GM18517 (cell line): ENCODE data around the gene F8.
A peak's percentile ranks its signal among the peaks of the same experiment; 100 is the strongest.
"Not testable (repeated sequence)": the region's sequence is repeated elsewhere in the genome, so short reads cannot be mapped to it uniquely, and the experiment has no call there.

Experiments used
- ATAC-seq: cut with Tn5 transposase; IDR thresholded peaks from one replicate; pipeline ENCODE4 v1.9.1; 2021; ENCODE audit warnings: mild to moderate bottlenecking, moderate library complexity; ENCODE audit not compliant: unreplicated experiment

Gene F8

DNA sequence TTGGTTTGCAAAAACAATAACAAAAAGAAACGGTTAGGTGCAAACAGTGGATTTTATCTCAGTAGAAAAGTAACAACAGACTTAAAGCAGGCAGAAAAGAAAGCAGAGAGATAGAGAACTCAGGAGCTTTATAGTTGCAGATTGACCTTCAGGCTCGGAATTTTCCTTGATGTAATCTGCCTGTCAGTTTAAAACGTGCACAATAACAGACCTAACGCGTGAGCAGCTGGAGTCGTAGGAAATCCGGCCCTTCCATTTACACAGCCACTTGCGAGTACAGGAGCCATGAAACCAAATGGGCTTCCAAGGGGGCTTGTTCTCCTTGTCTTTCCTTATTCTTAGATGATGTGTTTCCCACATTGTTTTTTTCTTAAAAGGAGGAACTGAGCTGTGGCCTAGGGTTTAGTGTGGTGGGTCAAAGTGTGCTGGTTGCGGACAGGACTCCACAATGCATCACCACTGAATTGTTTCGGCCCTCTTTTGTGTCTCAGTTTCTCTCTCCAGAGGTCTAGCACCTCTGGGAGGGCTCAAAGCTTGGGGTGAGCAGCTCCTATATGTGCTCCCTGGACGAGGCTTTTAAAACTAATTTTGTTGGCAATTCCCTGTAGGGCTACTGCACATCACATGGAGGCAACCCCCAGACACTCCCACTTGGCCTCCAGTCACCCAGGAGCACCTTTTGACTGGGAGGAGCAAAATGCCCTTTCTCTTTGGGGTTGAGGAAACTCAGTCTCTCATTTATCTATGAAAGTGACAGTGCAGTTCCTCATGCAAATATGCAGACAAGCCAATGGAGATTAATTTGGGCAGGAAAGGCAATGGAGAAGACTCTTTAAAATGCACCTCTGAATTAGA, 203.4 kb downstream of the F8 start:
- ATAC-seq = no peak

DNA sequence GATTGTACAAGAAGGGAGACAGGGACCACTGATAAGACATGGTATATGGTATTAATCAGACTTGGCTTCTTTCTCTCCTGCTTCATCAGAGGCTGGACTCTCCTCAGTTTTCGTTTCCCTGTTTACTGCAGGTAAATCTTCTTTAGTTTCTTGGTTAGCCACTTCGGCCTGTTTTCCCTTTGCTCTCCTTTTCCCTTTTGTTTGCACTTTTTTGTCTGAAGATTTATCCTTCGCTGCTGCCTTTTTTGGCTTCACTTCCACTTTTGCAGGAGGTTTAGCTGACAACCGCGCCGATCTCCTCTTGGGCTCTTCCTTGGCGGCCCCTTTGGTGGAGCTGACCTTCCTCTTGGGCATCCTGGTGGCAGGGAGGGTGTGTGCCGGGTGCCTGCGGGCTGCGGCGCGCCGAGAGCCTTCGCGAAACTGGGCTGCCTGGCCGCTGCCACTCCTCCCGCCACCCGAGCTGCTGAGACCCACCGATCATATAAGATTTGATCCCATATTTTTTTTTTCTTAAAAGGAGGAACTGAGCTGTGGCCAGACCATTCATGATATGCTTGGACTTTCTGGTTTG, 205.4 kb downstream of the F8 start:
- ATAC-seq = not testable (repeated sequence)

DNA sequence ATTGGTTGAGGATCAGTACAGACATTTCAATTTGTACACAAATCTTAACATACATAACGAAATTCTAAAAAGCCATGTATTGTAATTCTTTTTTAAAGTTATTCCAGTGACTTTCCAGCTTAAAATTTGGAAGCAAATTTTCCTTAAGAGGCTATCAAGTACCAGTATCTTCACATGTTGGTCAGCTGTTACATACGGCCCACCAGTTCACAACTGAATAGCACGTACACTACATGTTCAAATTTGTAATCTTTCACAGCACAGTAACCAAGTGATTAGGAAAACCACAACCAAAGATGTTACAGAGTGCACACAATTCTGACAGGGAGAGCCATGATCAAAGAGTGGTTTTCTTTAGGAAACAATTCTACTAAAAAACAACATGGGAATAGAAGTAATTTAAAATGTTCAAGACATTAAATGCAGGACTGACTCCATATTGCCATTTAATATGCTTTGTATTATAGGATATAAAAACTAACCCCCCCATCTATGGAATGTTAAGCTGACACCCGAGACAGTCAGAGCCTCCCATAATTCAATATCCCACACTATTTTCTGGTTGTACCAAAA, 206.1 kb downstream of the F8 start:
- not testable (repeated sequence) for ATAC-seq

DNA sequence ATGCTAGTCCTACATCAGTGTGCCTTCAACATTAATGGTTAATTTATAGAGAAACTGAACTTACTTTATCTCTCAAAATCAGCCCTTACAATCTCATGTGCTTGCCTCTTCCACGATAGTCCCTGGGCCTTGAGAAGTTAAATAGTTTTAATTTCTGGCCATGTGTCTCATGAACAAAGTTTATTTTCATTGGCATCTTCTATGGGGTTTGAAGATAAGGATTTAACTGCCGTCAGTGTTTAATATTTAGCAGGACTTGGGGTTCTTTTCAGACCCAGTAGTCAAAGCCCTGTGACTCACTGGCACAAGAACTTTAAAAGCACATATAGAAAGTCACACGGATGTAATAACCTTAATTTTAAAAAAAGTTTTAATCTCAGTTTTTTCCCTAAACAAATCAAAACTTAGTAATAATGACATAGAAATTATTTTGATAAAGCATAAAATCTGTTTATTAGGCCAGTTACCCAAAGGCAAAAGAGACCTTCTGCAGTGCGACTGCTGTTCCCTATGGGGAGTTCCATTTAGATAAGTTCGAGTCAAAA, 207.2 kb downstream of the F8 start:
- ATAC-seq = no peak

DNA sequence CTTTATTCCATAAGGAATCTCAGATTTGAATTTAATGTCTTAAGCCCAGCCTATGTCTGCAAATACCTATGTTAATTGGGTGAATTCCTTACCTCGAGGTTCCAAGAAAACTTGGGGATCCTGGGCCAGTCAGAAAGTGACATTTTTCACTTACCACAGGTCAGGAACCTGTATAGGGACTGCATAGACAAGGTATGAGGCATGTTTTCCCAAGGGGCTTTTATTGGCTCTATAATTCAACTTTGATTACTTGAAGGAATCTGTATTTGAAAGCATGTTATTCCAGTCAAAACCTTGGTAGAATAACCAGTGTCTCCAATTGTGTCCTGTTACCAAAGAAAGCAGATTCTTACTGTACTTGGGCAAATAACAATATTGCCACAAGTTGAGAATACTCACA, 208.7 kb downstream of the F8 start:
- no peak for ATAC-seq

DNA sequence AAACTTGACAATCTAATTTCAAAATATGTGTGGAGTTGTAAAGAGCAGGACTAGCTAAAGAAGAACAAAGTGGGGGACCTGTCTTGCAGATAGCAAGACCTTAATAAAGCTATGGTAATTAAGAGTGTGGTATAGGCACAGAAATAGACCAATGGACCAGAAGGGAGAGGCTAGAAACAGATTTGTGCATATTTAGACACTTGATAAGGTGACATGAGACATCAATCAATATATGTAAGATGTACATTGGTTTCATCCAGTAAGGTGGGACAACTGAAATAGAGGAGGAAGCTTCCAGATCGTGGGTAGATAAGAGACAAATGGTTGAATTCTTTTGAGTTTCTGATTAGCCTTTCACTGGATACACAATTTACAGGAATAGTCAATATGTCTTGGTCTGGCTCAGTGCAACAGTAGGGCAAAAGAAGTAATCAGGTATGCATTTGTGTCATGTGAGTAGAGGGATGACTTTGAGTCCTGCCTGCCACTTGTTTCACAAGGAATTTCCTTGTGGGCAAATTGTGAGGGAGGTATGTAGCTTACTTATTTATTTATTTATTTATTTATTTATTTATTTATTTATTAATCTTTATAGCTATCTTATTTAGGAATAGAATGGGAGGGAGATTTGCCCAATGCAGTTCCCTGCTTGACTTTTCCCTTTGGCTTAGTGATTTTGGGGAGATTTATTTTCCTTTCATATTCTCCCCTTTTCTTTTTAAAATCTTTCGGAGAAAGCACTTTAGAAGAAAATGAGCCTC, 210.0 kb downstream of the F8 start:
- ATAC-seq = no peak

DNA sequence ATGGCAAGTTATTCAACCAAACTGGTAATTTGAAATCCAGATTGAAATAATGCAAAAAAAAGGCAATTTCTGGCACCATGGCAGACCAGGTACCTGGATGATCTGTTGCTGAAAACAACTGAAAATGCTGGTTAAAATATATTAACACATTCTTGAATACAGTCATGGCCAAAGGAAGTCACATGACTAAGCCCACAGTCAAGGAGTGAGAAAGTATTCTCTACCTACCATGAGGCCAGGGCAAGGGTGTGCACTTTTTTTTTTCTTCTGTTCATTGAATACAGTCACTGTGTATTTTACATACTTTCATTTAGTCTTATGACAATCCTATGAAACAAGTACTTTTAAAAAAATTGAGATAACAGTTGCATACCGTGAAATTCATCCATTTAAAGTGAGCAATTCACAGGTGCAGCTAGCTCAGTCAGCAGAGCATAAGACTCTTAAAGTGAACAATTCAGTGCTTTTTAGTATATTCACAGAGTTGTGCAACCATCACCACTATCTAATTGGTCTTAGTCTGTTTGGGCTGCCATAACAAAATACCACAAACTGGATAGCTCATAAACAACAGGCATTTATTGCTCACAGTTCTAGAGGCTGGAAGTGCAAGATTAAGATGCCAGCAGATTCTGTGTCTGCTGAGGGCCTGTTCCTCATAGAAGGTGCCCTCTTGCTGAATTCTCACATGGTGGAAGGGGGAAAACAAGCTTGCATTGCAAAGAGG, 212.4 kb downstream of the F8 start:
- ATAC-seq = no peak

DNA sequence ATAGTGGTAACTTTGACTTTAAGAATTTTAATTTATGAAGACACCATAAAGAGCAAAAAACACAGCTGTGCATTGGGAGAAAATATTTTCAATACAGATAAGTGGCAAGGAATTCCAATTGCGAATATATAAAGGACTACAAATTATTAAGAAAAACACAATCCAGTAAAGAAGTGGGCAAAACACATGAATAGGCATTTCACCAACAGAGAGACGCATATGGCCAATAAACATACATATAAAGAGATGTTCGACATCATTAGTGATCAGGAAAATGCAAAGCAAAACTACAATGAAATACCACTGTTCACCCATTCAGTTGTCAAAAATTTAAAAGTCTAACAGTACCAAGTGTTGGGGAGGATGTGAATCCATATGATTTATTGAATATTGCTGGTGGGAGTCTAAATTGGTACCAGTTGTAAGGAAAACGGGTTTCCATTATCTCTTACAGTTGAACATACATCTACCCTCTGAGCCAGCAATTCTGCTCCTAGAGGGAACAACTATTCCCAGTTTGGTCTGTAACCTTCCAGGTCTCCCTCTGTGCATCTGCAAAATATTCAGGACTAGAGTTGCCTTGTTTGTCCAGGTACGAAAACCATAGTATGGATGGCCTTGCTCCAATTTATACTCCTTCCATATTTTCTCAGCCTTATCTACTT, 215.6 kb downstream of the F8 start:
- no peak for ATAC-seq

DNA sequence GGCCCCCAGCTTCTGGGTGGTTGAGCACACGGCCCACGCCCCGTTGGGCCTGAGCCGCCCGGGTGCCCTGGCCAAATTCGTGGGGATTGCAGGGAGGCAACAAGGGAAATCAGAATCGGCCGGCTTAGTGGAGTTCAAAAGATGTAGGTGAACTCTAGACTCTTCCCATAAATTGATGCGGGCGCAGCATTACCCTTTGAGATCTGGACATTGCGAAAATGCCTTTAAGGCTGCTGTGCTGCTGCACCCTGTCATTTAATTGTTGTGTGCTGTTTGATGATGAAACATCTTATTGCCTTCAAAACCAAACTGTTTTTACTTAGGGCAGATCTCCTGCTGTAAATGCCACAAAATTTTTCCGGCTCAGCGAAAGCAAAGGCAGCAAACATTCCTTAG, 216.8 kb downstream of the F8 start:
- peak; percentile 14 for ATAC-seq

DNA sequence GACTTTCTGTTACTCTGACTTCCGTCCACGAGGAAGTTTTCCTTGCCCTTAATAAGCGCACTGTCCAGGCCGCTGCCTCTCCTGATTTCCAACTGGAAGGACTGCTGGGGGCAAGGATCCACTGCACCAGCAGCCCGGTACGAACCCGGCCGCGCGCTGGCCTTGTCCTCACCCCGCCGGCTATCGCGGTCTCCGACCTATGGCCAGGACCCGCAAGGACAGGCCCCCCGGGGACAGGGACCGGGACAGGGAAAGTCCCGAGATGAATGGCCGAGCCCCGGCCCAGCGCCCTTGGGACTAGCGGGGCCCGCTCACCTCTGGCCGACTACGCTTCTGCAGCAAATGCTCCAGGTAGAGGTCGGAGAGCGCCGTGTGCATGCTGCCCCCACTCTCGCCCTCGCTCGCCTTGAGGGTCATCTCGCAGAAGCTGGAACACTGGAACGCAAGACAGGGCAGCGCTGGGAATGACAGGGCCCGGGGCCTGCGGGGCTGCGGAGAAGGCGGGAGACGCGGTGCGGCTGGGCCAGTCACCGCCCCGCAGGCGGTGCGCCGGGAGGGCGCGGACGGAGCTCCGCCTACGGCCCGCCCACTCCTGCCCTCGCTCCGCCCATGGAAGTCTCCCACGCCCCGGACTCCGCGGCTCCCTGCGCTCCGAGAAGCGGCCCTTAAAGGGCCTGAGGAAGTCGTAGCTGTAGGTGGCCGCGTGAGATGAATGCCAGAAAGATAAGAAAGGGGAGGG, 217.4 kb downstream of the F8 start, which contains the start of gene MPP1:
TSS of gene MPP1 (minus strand) at position 529 of the 739 bp plus-strand sequence. CDS start at position 417, 112 bp downstream.
- peak; percentile 72 for ATAC-seq

DNA sequence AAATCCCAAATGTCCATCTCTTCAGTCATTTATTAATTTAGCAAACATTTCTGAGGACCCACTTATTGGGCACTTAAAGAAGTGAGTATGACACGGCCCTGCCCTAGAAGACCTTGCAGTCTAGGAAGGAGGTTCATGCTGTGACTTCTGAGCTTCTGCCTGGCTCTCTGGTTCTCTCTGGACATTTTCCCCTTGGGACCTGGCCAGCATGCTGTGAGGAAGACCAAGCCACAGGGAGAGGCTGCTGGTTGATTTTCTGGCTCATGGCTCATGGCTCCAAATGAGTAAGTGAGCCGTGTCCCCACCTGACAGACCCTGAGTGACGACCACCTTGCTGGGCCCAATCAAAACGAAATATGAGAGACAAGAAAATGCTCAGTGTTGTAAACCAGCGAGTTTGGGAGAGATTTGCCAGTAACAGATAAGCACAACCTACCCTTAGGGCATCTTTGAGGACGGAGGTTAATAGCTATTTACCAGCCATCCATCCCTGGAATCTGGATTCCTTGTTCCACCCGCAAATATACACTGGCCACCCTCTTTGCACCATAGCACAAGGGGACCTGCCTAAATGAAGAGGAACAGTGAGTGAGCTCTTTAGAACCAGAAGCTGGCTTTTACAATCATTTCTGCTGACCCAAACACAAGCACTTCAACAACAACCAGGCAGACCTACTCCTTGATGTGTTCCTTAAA, 218.1 kb downstream of the F8 start:
- ATAC-seq = no peak

DNA sequence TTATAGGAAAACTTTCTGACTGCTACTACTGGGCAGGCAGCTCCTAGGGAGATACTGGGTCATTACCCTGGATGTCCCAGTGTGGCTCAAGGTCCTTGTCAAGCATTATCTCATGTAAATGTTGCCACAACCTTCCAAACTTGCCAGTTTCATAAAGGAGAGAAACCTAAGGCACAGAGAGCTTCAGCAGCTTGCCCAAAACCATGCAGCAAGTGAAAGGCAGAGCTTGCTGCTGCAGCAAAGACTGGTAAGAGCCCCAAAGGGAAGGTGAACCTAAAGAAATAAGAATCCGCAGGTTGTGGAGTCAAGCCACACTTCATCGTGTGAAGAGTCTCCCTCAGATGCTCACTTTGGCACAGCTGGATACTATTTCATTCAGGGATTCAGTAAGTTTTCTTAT, 219.6 kb downstream of the F8 start:
- ATAC-seq = no peak

DNA sequence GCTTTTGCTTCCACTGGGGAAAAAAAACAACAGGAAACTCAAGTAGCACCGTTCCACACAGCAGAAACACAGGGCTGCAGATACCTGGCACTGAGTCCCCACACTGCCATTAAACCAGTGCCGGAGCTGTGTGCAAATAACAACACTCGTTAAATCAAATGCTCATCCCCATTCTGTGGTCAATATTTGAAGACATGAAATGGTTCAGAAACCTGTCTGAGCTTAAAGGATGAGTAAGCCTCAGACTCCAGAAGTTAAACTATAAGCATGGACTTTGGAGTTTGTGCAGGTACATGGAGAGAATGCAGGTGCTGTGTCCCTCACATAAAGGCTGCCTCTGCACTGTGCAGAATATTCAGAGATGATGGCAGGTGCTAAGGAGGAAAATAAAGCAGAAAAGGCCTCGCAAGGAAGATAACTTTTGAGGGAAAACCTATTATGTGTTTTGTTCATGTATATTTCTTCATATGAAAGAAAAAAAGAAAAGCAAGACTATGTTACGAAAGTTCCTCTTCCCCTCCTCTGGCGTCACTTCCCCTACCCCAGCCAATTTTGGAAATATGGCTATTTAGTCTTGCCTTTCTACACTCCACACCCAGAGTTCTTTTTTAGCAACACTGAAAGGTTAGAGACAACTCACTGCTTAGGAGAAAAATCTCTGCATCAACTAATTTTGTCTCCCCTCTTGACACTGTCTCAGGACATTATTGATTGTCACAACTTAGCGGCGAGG, 221.9 kb downstream of the F8 start:
- no peak for ATAC-seq

DNA sequence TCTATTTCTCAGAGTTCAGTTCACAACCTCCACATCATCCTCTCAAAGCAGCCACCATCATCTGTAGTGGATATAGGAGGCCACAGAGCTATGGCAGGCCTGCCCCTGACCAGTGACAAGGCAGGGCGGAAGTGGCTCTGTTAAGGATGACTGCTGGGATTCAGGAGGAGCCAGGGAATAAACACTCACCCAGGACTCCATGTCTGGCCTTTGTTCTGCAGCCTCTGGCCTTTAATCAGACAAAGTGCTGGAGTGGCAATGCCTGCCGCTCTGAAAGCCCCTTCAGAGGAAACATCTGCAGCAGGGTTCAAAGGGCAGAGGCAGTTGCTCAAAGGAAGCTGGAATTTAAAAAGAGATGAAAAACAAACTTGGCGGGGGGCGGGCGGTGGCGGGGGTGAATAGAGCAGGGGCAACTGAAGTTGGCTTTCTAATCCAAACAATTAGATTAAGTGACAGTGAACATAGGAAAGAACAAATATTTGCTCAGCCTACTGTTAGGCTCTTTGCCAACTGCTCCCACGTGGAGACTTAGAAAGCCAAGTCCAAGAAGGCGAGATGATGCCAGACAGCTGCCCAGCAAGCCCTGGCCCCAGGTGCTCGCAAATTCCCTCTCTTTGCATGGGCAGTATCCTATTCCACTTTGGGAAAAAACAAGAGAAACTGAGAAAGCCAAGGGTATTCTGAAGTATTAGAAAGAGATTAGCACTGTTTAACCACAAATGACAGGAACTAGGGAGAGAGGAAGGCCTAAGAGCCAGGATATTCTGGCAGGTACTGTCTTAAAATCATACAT, 222.8 kb downstream of the F8 start:
- ATAC-seq = no peak

DNA sequence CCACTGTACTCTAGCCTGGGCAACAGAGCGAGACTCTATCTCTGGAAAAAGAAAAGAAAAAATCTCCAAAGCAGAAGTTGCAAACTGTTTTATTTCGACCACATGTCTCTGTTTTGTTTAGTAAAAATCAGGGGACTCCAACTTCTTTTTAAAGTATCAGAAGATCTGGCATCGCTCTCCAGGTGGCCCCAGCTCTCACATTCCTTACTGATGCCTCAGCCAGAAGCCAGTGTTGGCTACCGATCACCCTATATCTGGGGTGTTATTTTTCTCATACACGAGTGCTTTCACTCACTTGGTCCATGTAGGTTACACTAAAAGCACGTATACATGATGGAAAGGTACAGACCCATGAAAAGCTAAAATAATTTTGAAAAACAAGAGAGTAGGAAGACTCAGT, 225.5 kb downstream of the F8 start:
- no peak for ATAC-seq

DNA sequence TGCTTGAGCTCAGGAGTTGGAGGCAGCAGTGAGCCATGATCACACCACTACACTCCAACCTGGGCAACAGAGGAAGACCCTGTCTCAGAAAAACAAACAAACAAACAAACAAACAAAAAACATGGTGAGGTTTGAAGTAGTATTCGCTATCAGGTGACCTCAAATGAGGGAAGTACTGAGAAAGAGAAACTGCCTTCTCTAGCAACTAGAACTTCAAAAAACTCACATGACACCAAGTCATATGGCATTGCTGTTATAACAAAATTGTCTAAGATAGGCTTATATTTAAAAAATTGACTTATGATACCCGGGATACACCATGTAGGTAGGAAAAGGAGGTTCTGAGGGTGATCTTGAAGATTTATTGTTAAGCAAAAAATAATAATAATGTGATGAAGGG, 227.5 kb downstream of the F8 start:
- ATAC-seq = no peak

DNA sequence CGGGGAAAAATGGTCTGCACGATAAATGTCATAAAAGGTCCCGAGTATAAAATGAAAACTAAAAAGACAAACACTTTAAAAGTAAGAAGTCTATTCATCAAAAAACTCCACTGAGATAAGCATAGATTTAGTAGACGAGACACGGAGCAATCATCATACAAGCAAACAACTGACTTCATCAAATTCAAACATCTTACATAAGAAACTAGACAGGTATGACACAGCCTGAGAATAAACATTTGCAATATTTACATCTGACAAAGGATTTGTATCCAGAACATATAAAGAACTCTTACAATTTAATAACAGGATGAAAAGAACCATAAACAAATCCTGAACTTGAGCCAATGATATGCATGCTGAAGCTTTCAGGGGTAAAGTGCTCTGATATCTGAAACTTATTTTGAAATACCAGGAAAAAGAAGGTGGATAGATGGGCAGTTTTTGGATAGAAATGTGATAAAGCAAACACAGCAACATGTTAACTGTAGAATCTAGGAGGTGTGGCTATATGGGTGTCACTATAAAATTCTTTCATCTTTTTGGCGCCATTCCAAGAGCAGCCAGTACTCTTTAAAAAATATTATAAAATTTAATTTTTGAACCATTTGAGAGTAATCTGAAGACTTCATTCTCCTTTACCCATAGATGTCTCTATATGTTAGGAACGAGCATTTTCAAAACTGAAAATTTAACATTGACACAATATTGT, 229.3 kb downstream of the F8 start:
- no peak for ATAC-seq
